Gastroesophageal sphincter (tissue), 3 donors: ENCODE data around the gene STXBP5L.
"Not testable (repeated sequence)": the region's sequence is repeated elsewhere in the genome, so short reads cannot be mapped to it uniquely, and the experiment has no call there.

ENCODE experiments used
- EP300 ChIP-seq: sonication (generic); formaldehyde crosslinking; IDR thresholded peaks from one replicate; pipeline ENCODE4 v1.6.1; 2017; ENCODE audit warnings: antibody characterized with exemption, mild to moderate bottlenecking
- POLR2A ChIP-seq, 2 donors: fragments of 450-650 bp; IDR thresholded peaks; one replicate each; pipeline ENCODE4 v1.6.1; 2017; ENCODE audit warnings: antibody characterized with exemption in 2 of 2, mild to moderate bottlenecking in 2 of 2, moderate library complexity in 1 of 2
- POLR2AphosphoS5 ChIP-seq: sonication (generic); formaldehyde crosslinking; IDR thresholded peaks from one replicate; pipeline ENCODE4 v1.6.1; 2017; ENCODE audit warnings: antibody characterized with exemption
- TF ChIP-seq, protein P1 (sequence below), 4 experiments: fragments of 200-600 bp in 2 of 4; fragments of 450-650 bp in 2 of 4; sonication (generic) in 1 of 4; IDR thresholded peaks; one replicate each; pipeline ENCODE4 v1.5.1; 2017 to 2019; ENCODE audit warnings: antibody characterized with exemption in 4 of 4, mild to moderate bottlenecking in 2 of 4, moderate library complexity in 2 of 4

DNA sequence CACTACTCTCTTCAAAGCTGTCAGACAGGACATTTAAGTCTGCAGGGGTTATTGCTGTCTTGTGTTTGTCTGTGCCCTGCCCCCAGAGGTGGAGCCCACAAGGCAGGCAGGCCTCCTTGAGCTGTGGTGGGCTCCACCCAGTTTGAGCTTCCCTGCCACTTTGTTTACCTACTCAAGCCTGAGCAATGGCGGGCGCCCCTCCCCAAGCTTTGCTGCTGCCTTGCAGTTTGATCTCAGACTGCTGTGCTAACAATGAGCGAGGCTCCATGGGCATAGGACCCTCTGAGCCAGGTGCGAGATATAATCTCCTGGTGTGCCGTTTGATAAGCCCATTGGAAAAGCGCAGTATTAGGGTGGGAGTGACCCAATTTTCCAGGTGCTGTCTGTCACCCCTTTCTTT is 6.3 kb upstream of the STXBP5L start:
- TF ChIP-seq, protein P1, sequence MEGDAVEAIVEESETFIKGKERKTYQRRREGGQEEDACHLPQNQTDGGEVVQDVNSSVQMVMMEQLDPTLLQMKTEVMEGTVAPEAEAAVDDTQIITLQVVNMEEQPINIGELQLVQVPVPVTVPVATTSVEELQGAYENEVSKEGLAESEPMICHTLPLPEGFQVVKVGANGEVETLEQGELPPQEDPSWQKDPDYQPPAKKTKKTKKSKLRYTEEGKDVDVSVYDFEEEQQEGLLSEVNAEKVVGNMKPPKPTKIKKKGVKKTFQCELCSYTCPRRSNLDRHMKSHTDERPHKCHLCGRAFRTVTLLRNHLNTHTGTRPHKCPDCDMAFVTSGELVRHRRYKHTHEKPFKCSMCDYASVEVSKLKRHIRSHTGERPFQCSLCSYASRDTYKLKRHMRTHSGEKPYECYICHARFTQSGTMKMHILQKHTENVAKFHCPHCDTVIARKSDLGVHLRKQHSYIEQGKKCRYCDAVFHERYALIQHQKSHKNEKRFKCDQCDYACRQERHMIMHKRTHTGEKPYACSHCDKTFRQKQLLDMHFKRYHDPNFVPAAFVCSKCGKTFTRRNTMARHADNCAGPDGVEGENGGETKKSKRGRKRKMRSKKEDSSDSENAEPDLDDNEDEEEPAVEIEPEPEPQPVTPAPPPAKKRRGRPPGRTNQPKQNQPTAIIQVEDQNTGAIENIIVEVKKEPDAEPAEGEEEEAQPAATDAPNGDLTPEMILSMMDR (IDR thresholded peaks at IDR 0.05) = not testable (repeated sequence)
- not testable (repeated sequence) for TF ChIP-seq POLR2AphosphoS5; EP300; POLR2A (IDR thresholded peaks at IDR 0.05)
